IMR-90 (cell line): Measurements from ENCODE around the gene CNTN5. TPM values are rescaled to one million over a fixed set of nuclear protein-coding genes. Genes with fewer than 3 reads are reported as not detected.

Experiments used
- ATAC-seq: fragments of 200-7000 bp; cut with Tn5 transposase; 2 replicates; pipeline ENCODE4 v1.9.1; 2020; ENCODE audit warnings: low read depth, mild to moderate bottlenecking, moderate library complexity
- BruUV-seq: library from RNA; stranded (reverse); fragments of 400-500 nt; replicated peaks from 2 replicates; lab custom pipeline; 2021; lab: Mats Ljungman, UMichigan
- CTCF ChIA-PET: fragments of 300-600 bp; formaldehyde crosslinking; extraction: SDS; loops from one replicate; lab custom pipeline; 2021; ENCODE audit warnings: antibody characterized with exemption; lab: Yijun Ruan, JAX
- POLR2A ChIA-PET: fragments of 300-600 bp; sonication (Branson Sonifier 250); formaldehyde crosslinking; loops from one replicate; lab custom pipeline; 2022; ENCODE audit warnings: antibody characterized with exemption; ENCODE audit not compliant: unreplicated experiment; lab: Charles Lee
- DNase-seq: peaks from one replicate; pipeline ENCODE4 v3.0.0; 2013
- H2AFZ ChIP-seq: replicated peaks from 2 replicates; pipeline ENCODE3; 2013; ENCODE audit warnings: low read length, mild to moderate bottlenecking; ENCODE audit not compliant: poor library complexity
- H2AK5ac ChIP-seq: 2 replicates; pipeline ENCODE4 v1.6.1; 2013; ENCODE audit warnings: low read depth, low read length, inconsistent platforms
- H2AK9ac ChIP-seq: replicated peaks from 2 replicates; pipeline ENCODE3; 2013; ENCODE audit warnings: mild to moderate bottlenecking, low read depth, low read length, moderate library complexity; ENCODE audit not compliant: poor library complexity
- H2BK120ac ChIP-seq: 2 replicates; pipeline ENCODE4 v1.6.1; 2013; ENCODE audit warnings: low read depth, low read length, inconsistent platforms
- H2BK15ac ChIP-seq: 3 replicates; pipeline ENCODE4 v1.6.1; 2013; ENCODE audit warnings: low read depth, low read length, inconsistent platforms
- H2BK20ac ChIP-seq: 2 replicates; pipeline ENCODE4 v1.6.1; 2013; ENCODE audit warnings: low read depth, mild to moderate bottlenecking, inconsistent platforms, low read length, moderate library complexity
- H2BK5ac ChIP-seq: 2 replicates; pipeline ENCODE4 v1.6.1; 2013; ENCODE audit warnings: mild to moderate bottlenecking, low read depth, low read length, inconsistent platforms; ENCODE audit not compliant: poor library complexity, severe bottlenecking
- H3K14ac ChIP-seq: replicated peaks from 2 replicates; pipeline ENCODE4 v1.6.1; 2013; ENCODE audit warnings: low read depth, low read length, inconsistent platforms
- H3K18ac ChIP-seq: 2 replicates; pipeline ENCODE4 v1.6.1; 2013; ENCODE audit warnings: low read depth, low read length, control low read depth
- H3K23ac ChIP-seq: 2 replicates; pipeline ENCODE4 v1.6.1; 2013; ENCODE audit warnings: low read depth, low read length, inconsistent platforms
- H3K27ac ChIP-seq: 2 replicates; pipeline ENCODE4 v1.5.1; 2013; ENCODE audit warnings: mild to moderate bottlenecking, control low read depth, low read length; ENCODE audit not compliant: insufficient read depth
- H3K27me3 ChIP-seq: 2 replicates; pipeline ENCODE4 v1.6.1; 2013; ENCODE audit warnings: low read length; ENCODE audit not compliant: control insufficient read depth, insufficient read depth
- H3K36me3 ChIP-seq: 2 replicates; pipeline ENCODE4 v1.6.1; 2013; ENCODE audit warnings: low read length, mixed read lengths; ENCODE audit not compliant: control insufficient read depth, insufficient read depth
- H3K4ac ChIP-seq: 2 replicates; pipeline ENCODE4 v1.6.1; 2013; ENCODE audit warnings: low read depth, low read length, inconsistent platforms
- H3K4me1 ChIP-seq: 2 replicates; pipeline ENCODE4 v1.6.1; 2013; ENCODE audit warnings: low read length, mixed read lengths; ENCODE audit not compliant: control insufficient read depth, insufficient read depth
- H3K4me2 ChIP-seq: 2 replicates; pipeline ENCODE4 v1.6.1; 2013; ENCODE audit warnings: low read depth, mild to moderate bottlenecking, control low read depth, low read length, moderate library complexity
- H3K4me3 ChIP-seq: 2 replicates; pipeline ENCODE4 v1.5.1; 2013; ENCODE audit warnings: low read depth, mild to moderate bottlenecking, control low read depth, low read length, moderate library complexity; ENCODE audit not compliant: insufficient read depth
- H3K56ac ChIP-seq: 2 replicates; pipeline ENCODE4 v1.6.1; 2013; ENCODE audit warnings: low read length, inconsistent platforms; ENCODE audit not compliant: insufficient read depth; ENCODE audit errors: extremely low read depth
- H3K79me1 ChIP-seq, 2 experiments: 2 replicates each; pipeline ENCODE4 v1.6.1; 2013; ENCODE audit warnings: low read length in 2 of 2, inconsistent platforms in 1 of 2, low read depth in 1 of 2
- H3K9ac ChIP-seq: 2 replicates; pipeline ENCODE4 v1.6.1; 2013; ENCODE audit warnings: low read depth, low read length, control low read depth
- H3K9me1 ChIP-seq: 2 replicates; pipeline ENCODE4 v1.6.1; 2013; ENCODE audit warnings: low read length, inconsistent platforms; ENCODE audit not compliant: insufficient read depth
- H3K9me3 ChIP-seq: 2 replicates; pipeline ENCODE4 v1.6.1; 2013; ENCODE audit warnings: low read length; ENCODE audit not compliant: control insufficient read depth, insufficient read depth
- H4K20me1 ChIP-seq: 2 replicates; pipeline ENCODE4 v1.6.1; 2013; ENCODE audit warnings: low read length, inconsistent platforms; ENCODE audit not compliant: insufficient read depth
- H4K5ac ChIP-seq: 2 replicates; pipeline ENCODE4 v1.6.1; 2013; ENCODE audit warnings: mild to moderate bottlenecking, low read depth, low read length, control low read depth
- H4K8ac ChIP-seq, 2 experiments: 2 replicates each; pipeline ENCODE4 v1.6.1; 2013; ENCODE audit warnings: low read depth in 2 of 2, low read length in 2 of 2, control low read depth in 1 of 2, inconsistent platforms in 1 of 2
- H4K91ac ChIP-seq: 2 replicates; pipeline ENCODE4 v1.6.1; 2013; ENCODE audit warnings: low read depth, low read length, inconsistent platforms; ENCODE audit not compliant: insufficient read depth
- CEBPB ChIP-seq: IDR thresholded peaks from 2 replicates; pipeline ENCODE4 v1.6.1; 2012; ENCODE audit warnings: low read depth, low read length, improper control_type of control experiment
- WGBS, 2 experiments: methylation state at CpG; one replicate each; pipeline versions ENCODE4 v1.1.5 to v1.1.7; 2013; ENCODE audit warnings: missing lambda C conversion rate in 2 of 2; ENCODE audit not compliant: insufficient read length in 1 of 2; ENCODE audit errors: extremely low coverage in 2 of 2; 5-methylcytosine and 5-hydroxymethylcytosine counted together
- dilution Hi-C: fragments of 300-500 bp; cut with HindIII; formaldehyde crosslinking; loops from one replicate; pipeline ENCODE4 v1.14.3; 2018; ENCODE audit warnings: low sequenced_read_pairs; ENCODE audit not compliant: unreplicated experiment
- in situ Hi-C: fragments of 300-500 bp; cut with MboI; formaldehyde crosslinking; loops from 3 replicates; pipeline ENCODE4 v1.14.3; 2019; ENCODE audit warnings: low sequenced_read_pairs, inconsistent platforms, mixed read lengths
- intact Hi-C: fragments of 100-400 bp; cut with micrococcal nuclease; formaldehyde crosslinking; loops from 2 replicates; pipeline ENCODE4 v1.10.0; 2022
- polyA plus RNA-seq, 3 experiments: library from polyadenylated mRNA; depleted of rRNA; stranded (reverse); fragments of >200 nt; gene quantifications; 2 replicates each; pipeline ENCODE4 v1.2.3, GENCODE V29; 2012; ENCODE audit warnings: low replicate concordance in 1 of 3
- total RNA-seq: library from RNA; depleted of rRNA; stranded (reverse); fragments of >200 nt; gene quantifications from 2 replicates; pipeline ENCODE4 v1.2.3, GENCODE V29; 2012
- TF ChIP-seq, protein P1 (sequence below): fragments of 150-350 bp; IDR thresholded peaks from 2 replicates; pipeline ENCODE4 v1.6.1; 2017; ENCODE audit warnings: mild to moderate bottlenecking, antibody characterized with exemption, low read length, low read depth

The CNTN5 gene
- total and polyA plus RNA-seq, 2 of the 4 experiments (the other 2 are of a cell fraction) = not detected

DNA sequence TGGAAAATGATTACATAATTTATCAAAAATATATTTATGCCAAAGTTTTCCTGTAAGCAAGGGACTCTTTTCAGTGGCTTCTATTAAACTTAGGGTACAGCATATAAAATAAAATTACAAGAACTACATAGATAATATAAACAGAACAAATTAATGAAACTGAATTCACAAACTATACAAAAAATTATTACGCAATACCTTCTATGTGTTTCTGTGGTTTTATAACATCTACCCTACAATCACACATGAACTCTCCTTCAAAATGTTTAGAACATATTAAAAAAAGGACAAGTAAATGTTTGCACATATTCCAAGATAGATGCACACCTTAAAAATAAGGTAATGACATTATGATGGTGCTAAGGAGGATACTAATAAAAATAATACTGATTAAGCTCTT, 235.9 kb downstream of the CNTN5 start:
- no peak overlapping the region for H2AFZ ChIP-seq
- H2AK5ac ChIP-seq = no peak overlapping the region
- dilution Hi-C loops = no loop called here
- no peak overlapping the region for H4K5ac ChIP-seq
- TF ChIP-seq CEBPB = peak; percentile 95
- TF ChIP-seq, protein P1, sequence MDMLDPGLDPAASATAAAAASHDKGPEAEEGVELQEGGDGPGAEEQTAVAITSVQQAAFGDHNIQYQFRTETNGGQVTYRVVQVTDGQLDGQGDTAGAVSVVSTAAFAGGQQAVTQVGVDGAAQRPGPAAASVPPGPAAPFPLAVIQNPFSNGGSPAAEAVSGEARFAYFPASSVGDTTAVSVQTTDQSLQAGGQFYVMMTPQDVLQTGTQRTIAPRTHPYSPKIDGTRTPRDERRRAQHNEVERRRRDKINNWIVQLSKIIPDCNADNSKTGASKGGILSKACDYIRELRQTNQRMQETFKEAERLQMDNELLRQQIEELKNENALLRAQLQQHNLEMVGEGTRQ = no peak
- H4K8ac ChIP-seq = no peak overlapping the region
- intact Hi-C loops = no loop called here
- H3K4ac ChIP-seq = no peak overlapping the region
- H2BK20ac ChIP-seq = no peak overlapping the region
- ATAC-seq (no peak), DNase-seq (no peak)
- no peak overlapping the region for H3K23ac ChIP-seq
- no peak overlapping the region for H3K4me2 ChIP-seq
- no CpG with 5 or more reads among the region's 1 CpG for WGBS, 2 experiments
- no peak overlapping the region for H2BK5ac ChIP-seq
- no peak overlapping the region for H2BK15ac ChIP-seq
- H3K14ac ChIP-seq = no peak overlapping the region
- no TSS peak for BruUV-seq
- H3K9ac ChIP-seq = no peak overlapping the region
- no peak overlapping the region for H3K27ac ChIP-seq
- no peak overlapping the region for H2AK9ac ChIP-seq
- no peaks in the 10 kb centered on the region for H3K9me1 ChIP-seq
- H3K56ac ChIP-seq = no peak overlapping the region
- in situ Hi-C loops = no loop called here
- no peaks in the 10 kb centered on the region for H3K79me1 ChIP-seq
- no peaks in the 10 kb centered on the region for H3K36me3 ChIP-seq
- H3K27me3 ChIP-seq = no peaks in the 10 kb centered on the region
- H3K9me3 ChIP-seq = no peaks in the 10 kb centered on the region
- no peak overlapping the region for H3K4me3 ChIP-seq
- POLR2A ChIA-PET = no interaction called here
- H3K4me1 ChIP-seq = no peaks in the 10 kb centered on the region
- CTCF ChIA-PET = no interaction called here
- no peaks in the 10 kb centered on the region for H4K20me1 ChIP-seq
- no peak overlapping the region for H4K91ac ChIP-seq
- no peak overlapping the region for H3K18ac ChIP-seq
- no peak overlapping the region for H2BK120ac ChIP-seq
